ENCODE measurements around the gene CAMK2G.

- TF ChIP-seq CTCF (IDR thresholded peaks at IDR 0.05) (no peak), EP300 (IDR thresholded peaks at IDR 0.05; ENCODE audit: borderline replicate concordance in 1 of 2, low read depth in 1 of 2, low read length in 1 of 2) (no peak), RXRA (IDR thresholded peaks at IDR 0.05; ENCODE audit: borderline replicate concordance, low read depth) (no peak), RCOR1 (IDR thresholded peaks at IDR 0.05; ENCODE audit: low read length) (no peak), POLR2AphosphoS5 (IDR thresholded peaks at IDR 0.05; ENCODE audit: low read depth, low read length) (no peak), TCF12 (IDR thresholded peaks at IDR 0.05) (no peak), RAD21 (IDR thresholded peaks at IDR 0.05; ENCODE audit: low read length) (no peak), REST (IDR thresholded peaks at IDR 0.05; ENCODE audit: low read depth, low read length) (no peak), CHD2 (IDR thresholded peaks at IDR 0.05; ENCODE audit: low read length, partially characterized antibody) (no peak)
Observed at GRCh38 chr10:73812657-73813056, 61.7 kb downstream of the CAMK2G start.
